SK-N-SH (cell line): ENCODE data around the gene COQ8B. TPM values are rescaled to one million over a fixed set of nuclear protein-coding genes. Genes with fewer than 3 reads are reported as not detected.
A peak's percentile ranks its signal among the peaks of the same experiment; 100 is the strongest.

Experiments
- CTCF ChIA-PET: fragments of 300-600, 350-600 bp; formaldehyde crosslinking; extraction: SDS; loops from one replicate; lab custom pipeline; 2021; lab: Yijun Ruan, JAX
- POLR2A ChIA-PET: fragments of 350-600 bp; sonication (Branson Sonifier 250); formaldehyde crosslinking; extraction: SDS; loops from one replicate; lab custom pipeline; 2020; ENCODE audit warnings: antibody characterized with exemption, inconsistent platforms; lab: Yijun Ruan, JAX
- DNase-seq: peaks from one replicate; pipeline ENCODE4 v3.0.0; 2012
- H2AFZ ChIP-seq: fragments of 200-600 bp; sonication (generic); 2 replicates; pipeline ENCODE4 v1.8.1; 2016; ENCODE audit warnings: antibody characterized with exemption, mild to moderate bottlenecking, low read depth
- H3F3A ChIP-seq: fragments of 200-600 bp; sonication (generic); replicated peaks from 2 replicates; pipeline ENCODE3; 2016; ENCODE audit warnings: antibody characterized with exemption, mild to moderate bottlenecking; ENCODE audit not compliant: insufficient read depth
- H3K27ac ChIP-seq, 2 experiments: fragments of 200-500 bp in 1 of 2; fragments of 200-600 bp in 1 of 2; sonication (Bioruptor generic) in 1 of 2; sonication (generic), shearing (Covaris generic) in 1 of 2; 2 replicates each; pipeline versions ENCODE4 v1.5.1 to v1.6.1; 2014 to 2016; ENCODE audit warnings: low read depth in 2 of 2, inconsistent platforms in 1 of 2, low read length in 1 of 2, mild to moderate bottlenecking in 1 of 2, mixed read lengths in 1 of 2
- H3K27me3 ChIP-seq: fragments of 200-600 bp; sonication (generic), shearing (Covaris generic); 2 replicates; pipeline ENCODE4 v1.6.1; 2016; ENCODE audit warnings: mixed run types; ENCODE audit not compliant: insufficient read depth
- H3K36me3 ChIP-seq, 2 experiments: fragments of 200-500 bp in 1 of 2; fragments of 200-600 bp in 1 of 2; sonication (Bioruptor generic) in 1 of 2; sonication (generic) in 1 of 2; replicated peaks in 1 of 2; 2 replicates each; pipeline versions ENCODE3 to v1.5.1; 2014 to 2016; ENCODE audit warnings: low read length in 1 of 2, mild to moderate bottlenecking in 1 of 2; ENCODE audit not compliant: insufficient read depth in 2 of 2, control insufficient read depth in 1 of 2
- H3K4me1 ChIP-seq, 2 experiments: fragments of 200-500 bp in 1 of 2; fragments of 200-600 bp in 1 of 2; sonication (Bioruptor generic) in 1 of 2; sonication (generic), shearing (Covaris generic) in 1 of 2; 2 replicates each; pipeline versions ENCODE4 v1.5.1 to v1.6.1; 2014 to 2016; ENCODE audit warnings: low read depth in 1 of 2, low read length in 1 of 2, mixed run types in 1 of 2; ENCODE audit not compliant: insufficient read depth in 2 of 2, control insufficient read depth in 1 of 2
- H3K4me2 ChIP-seq: fragments of 200-600 bp; sonication (generic), shearing (Covaris generic); 2 replicates; pipeline ENCODE4 v1.6.1; 2017; ENCODE audit warnings: mixed run types
- H3K4me3 ChIP-seq, 2 experiments: fragments of 200-500 bp in 1 of 2; fragments of 200-600 bp in 1 of 2; sonication (Bioruptor generic) in 1 of 2; sonication (generic), shearing (Covaris generic) in 1 of 2; 2 replicates each; pipeline versions ENCODE4 v1.5.1 to v1.8.1; 2014 to 2016; ENCODE audit warnings: low read depth in 2 of 2, inconsistent platforms in 1 of 2, low read length in 1 of 2, mild to moderate bottlenecking in 1 of 2, mixed read lengths in 1 of 2, moderate library complexity in 1 of 2
- H3K79me2 ChIP-seq: fragments of 200-600 bp; sonication (generic); 2 replicates; pipeline ENCODE4 v1.8.1; 2017; ENCODE audit warnings: mild to moderate bottlenecking; ENCODE audit not compliant: insufficient read depth
- H3K9ac ChIP-seq: fragments of 200-600 bp; sonication (generic); 2 replicates; pipeline ENCODE4 v1.6.1; 2017; ENCODE audit warnings: mixed run types
- H3K9me2 ChIP-seq: fragments of 200-600 bp; sonication (generic); 2 replicates; pipeline ENCODE4 v1.6.1; 2017; ENCODE audit warnings: mixed run types
- H3K9me3 ChIP-seq: fragments of 200-600 bp; sonication (generic); 2 replicates; pipeline ENCODE4 v1.6.1; 2017; ENCODE audit warnings: mixed run types, mild to moderate bottlenecking, moderate library complexity
- H4K20me1 ChIP-seq: fragments of 200-600 bp; sonication (generic); 2 replicates; pipeline ENCODE4 v1.6.1; 2017; ENCODE audit warnings: mild to moderate bottlenecking, mixed run types; ENCODE audit not compliant: insufficient read depth
- EZH2phosphoT487 ChIP-seq: fragments of 200-600 bp; sonication (generic); IDR thresholded peaks from 2 replicates; pipeline ENCODE4 v1.6.1; 2017; ENCODE audit warnings: low read depth, mixed run types, mild to moderate bottlenecking, antibody characterized with exemption, moderate library complexity, borderline replicate concordance
- FOSL2 ChIP-seq: IDR thresholded peaks from 2 replicates; pipeline ENCODE4 v1.4.0; 2012; ENCODE audit warnings: low read depth, mild to moderate bottlenecking, moderate library complexity, borderline replicate concordance
- FOXJ3 ChIP-seq: sonication (generic); formaldehyde crosslinking; IDR thresholded peaks from 2 replicates; pipeline ENCODE4 v1.5.1; 2020; ENCODE audit warnings: mild to moderate bottlenecking, missing genetic modification reagents
- JUND ChIP-seq: IDR thresholded peaks from 2 replicates; pipeline ENCODE4 v1.4.0; 2012
- NFIC ChIP-seq: IDR thresholded peaks from 2 replicates; pipeline ENCODE4 v1.4.0; 2012; ENCODE audit warnings: borderline replicate concordance
- NRF1 ChIP-seq: IDR thresholded peaks from 2 replicates; pipeline ENCODE4 v1.6.1; 2012; ENCODE audit warnings: low read depth, mild to moderate bottlenecking, low read length
- POLR2AphosphoS5 ChIP-seq: IDR thresholded peaks from 2 replicates; pipeline ENCODE4 v1.6.1; 2012; ENCODE audit warnings: low read depth, low read length
- RCOR1 ChIP-seq: fragments of 150-350 bp; IDR thresholded peaks from 2 replicates; pipeline ENCODE4 v1.6.1; 2017; ENCODE audit warnings: antibody characterized with exemption, low read length
- SIN3A ChIP-seq: IDR thresholded peaks from 2 replicates; pipeline ENCODE4 v1.6.1; 2012; ENCODE audit warnings: low read depth, mild to moderate bottlenecking, low read length, moderate library complexity, borderline replicate concordance
- SMC3 ChIP-seq: IDR thresholded peaks from 2 replicates; pipeline ENCODE4 v1.6.1; 2012; ENCODE audit warnings: low read depth, low read length, improper control_type of control experiment
- TCF12 ChIP-seq: IDR thresholded peaks from 2 replicates; pipeline ENCODE4 v1.4.0; 2012
- TEAD4 ChIP-seq: IDR thresholded peaks from 2 replicates; pipeline ENCODE4 v1.4.0; 2012; ENCODE audit warnings: mild to moderate bottlenecking, borderline replicate concordance; ENCODE audit not compliant: insufficient read depth
- YY1 ChIP-seq: IDR thresholded peaks from 2 replicates; pipeline ENCODE4 v1.4.0; 2012; ENCODE audit warnings: low read depth, mild to moderate bottlenecking
- WGBS: methylation state at CpG from one replicate; pipeline ENCODE4 v1.1.6; 2017; ENCODE audit warnings: low lambda C conversion rate; 5-methylcytosine and 5-hydroxymethylcytosine counted together
- polyA plus RNA-seq, 3 experiments: library from polyadenylated mRNA; depleted of rRNA; stranded (reverse); fragments of >200 nt; gene quantifications; 2 replicates each; pipeline ENCODE4 v1.2.3, GENCODE V29; 2012
- TF ChIP-seq, protein P1 (sequence below): fragments of 150-350 bp; IDR thresholded peaks from 2 replicates; pipeline ENCODE4 v1.6.1; 2017; ENCODE audit warnings: antibody characterized with exemption, low read length, low read depth, borderline replicate concordance
- TF ChIP-seq, protein P2 (sequence below): IDR thresholded peaks from 2 replicates; pipeline ENCODE4 v1.4.0; 2012; ENCODE audit warnings: low read depth, borderline replicate concordance
- TF ChIP-seq, protein P3 (sequence below): IDR thresholded peaks from 2 replicates; pipeline ENCODE4 v1.4.0; 2012; ENCODE audit warnings: low read depth, borderline replicate concordance

The COQ8B gene
- polyA plus RNA-seq, 1 of the 3 experiments (the other 2 are of a cell fraction) = 43.8 TPM

DNA sequence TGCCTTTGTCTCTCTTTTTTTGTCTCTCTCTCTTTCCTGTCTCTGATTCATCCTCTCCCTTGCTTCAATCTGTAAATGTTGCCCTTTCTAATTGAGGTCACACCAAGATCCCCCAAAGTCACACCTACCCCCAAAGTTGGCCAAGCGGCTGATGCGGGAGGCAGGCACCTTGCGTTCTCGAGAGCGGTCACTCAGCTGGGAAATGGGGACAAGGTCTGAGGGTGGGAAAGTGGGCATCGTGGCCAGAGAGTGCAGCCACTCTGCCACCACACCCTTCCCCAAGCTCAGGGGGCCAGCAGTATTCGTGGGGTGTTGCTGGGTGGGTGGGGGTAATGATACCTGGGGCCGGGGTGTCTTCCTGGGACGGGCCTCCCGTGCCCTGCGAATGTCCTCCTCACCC lies 2.7 kb downstream of the COQ8B start:
- POLR2A ChIA-PET = no interaction called here
- WGBS = 94% methylated on average over 6 of the region's 11 CpGs
- H3K4me3 ChIP-seq = peak overlapping the region; percentile 70 to 80
- peaks cover 2 to 16% of the 10 kb centered on the region in 2 experiments for H3K36me3 ChIP-seq
- TF ChIP-seq YY1 (no peak), POLR2AphosphoS5 (no peak), FOXJ3 (CRISPR knock-in tag) (no peak), EZH2phosphoT487 (no peak), NRF1 (no peak), RCOR1 (no peak), FOSL2 (no peak), SMC3 (no peak), NFIC (no peak), JUND (no peak), TCF12 (no peak), SIN3A (no peak), TEAD4 (no peak)
- TF ChIP-seq, protein P1, sequence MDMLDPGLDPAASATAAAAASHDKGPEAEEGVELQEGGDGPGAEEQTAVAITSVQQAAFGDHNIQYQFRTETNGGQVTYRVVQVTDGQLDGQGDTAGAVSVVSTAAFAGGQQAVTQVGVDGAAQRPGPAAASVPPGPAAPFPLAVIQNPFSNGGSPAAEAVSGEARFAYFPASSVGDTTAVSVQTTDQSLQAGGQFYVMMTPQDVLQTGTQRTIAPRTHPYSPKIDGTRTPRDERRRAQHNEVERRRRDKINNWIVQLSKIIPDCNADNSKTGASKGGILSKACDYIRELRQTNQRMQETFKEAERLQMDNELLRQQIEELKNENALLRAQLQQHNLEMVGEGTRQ = no peak
- TF ChIP-seq, protein P2, sequence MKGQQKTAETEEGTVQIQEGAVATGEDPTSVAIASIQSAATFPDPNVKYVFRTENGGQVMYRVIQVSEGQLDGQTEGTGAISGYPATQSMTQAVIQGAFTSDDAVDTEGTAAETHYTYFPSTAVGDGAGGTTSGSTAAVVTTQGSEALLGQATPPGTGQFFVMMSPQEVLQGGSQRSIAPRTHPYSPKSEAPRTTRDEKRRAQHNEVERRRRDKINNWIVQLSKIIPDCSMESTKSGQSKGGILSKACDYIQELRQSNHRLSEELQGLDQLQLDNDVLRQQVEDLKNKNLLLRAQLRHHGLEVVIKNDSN = no peak
- TF ChIP-seq, protein P3, sequence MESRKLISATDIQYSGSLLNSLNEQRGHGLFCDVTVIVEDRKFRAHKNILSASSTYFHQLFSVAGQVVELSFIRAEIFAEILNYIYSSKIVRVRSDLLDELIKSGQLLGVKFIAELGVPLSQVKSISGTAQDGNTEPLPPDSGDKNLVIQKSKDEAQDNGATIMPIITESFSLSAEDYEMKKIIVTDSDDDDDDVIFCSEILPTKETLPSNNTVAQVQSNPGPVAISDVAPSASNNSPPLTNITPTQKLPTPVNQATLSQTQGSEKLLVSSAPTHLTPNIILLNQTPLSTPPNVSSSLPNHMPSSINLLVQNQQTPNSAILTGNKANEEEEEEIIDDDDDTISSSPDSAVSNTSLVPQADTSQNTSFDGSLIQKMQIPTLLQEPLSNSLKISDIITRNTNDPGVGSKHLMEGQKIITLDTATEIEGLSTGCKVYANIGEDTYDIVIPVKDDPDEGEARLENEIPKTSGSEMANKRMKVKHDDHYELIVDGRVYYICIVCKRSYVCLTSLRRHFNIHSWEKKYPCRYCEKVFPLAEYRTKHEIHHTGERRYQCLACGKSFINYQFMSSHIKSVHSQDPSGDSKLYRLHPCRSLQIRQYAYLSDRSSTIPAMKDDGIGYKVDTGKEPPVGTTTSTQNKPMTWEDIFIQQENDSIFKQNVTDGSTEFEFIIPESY = no peak
- TF ChIP-seq, all 33 proteins: peak for 0
- peaks cover 33% of the 10 kb centered on the region for H3K79me2 ChIP-seq
- H3K9me3 ChIP-seq = no peaks in the 10 kb centered on the region
- H3K4me2 ChIP-seq = peak overlapping the region; percentile 89
- peaks cover 17% of the 10 kb centered on the region for H3F3A ChIP-seq
- no peaks in the 10 kb centered on the region for H3K27me3 ChIP-seq
- no peaks in the 10 kb centered on the region for H3K9me2 ChIP-seq
- H3K4me1 ChIP-seq = peaks cover 8 to 30% of the 10 kb centered on the region in 2 experiments; a peak in 1 of 4 replicates
- no peaks in the 10 kb centered on the region for H4K20me1 ChIP-seq
- peak overlapping the region; percentile 98 for H3K9ac ChIP-seq
- H3K27ac ChIP-seq = peak overlapping the region; percentile 96 to 100
- no peak overlapping the region for H2AFZ ChIP-seq
- CTCF ChIA-PET = no interaction called here
- no peak for DNase-seq
